Measurements from ENCODE around the gene NACC1. TPM values are rescaled to one million over a fixed set of nuclear protein-coding genes. Genes with fewer than 3 reads are reported as not detected.

Gene NACC1
- total RNA-seq, 1 donor = 53.9 TPM

- peak overlapping the region; percentile 74 for H2AFZ ChIP-seq (ENCODE audit: low read length)
- H3K4me1 ChIP-seq (ENCODE audit: insufficient read depth, low read length) = peaks cover 37% of the 10 kb centered on the region
- H3K9me3 ChIP-seq (ENCODE audit: low read depth, low read length) = no peaks in the 10 kb centered on the region
- TF ChIP-seq CTCF (IDR thresholded peaks at IDR 0.05; ENCODE audit: extremely low read depth, low read depth, low read length) = no peak
- H3K36me3 ChIP-seq (ENCODE audit: insufficient read depth, low read length) = peaks cover 20% of the 10 kb centered on the region
- DNase-seq (ENCODE audit: insufficient read length, low spot score, missing footprints) = no peak
- peak overlapping the region; percentile 84 for H3K4me2 ChIP-seq (ENCODE audit: insufficient read depth, low read length)
- no peaks in the 10 kb centered on the region for H3K27me3 ChIP-seq (ENCODE audit: insufficient read depth, low read length)
- peak overlapping the region; percentile 99 for H3K4me3 ChIP-seq (ENCODE audit: insufficient read depth, low read length)
- H3K27ac ChIP-seq (ENCODE audit: low read depth, low read length) = peak overlapping the region; percentile 91
- peaks cover 15% of the 10 kb centered on the region for H4K20me1 ChIP-seq (ENCODE audit: insufficient read depth, low read length)
- peaks cover 43% of the 10 kb centered on the region for H3K79me2 ChIP-seq (ENCODE audit: insufficient read depth, low read length)
These were observed 2.2 kb upstream of the NACC1 start for GRCh38 chr19:13115936-13116281.

GRCh38 chr19:13116282-13117175 lies 1.5 kb upstream of the NACC1 start, which contains the start of gene TRMT1:
Gene TRMT1 (minus strand): TSS chr19:13116740. CDS start chr19:13116399, 341 bp downstream.
- peak within 1 kb of the TSS; percentile 85 for H2AFZ ChIP-seq (ENCODE audit: low read length)
- peak within 1 kb of the TSS; percentile 91 for H3K27ac ChIP-seq (ENCODE audit: low read depth, low read length)
- DNase-seq (ENCODE audit: insufficient read length, low spot score, missing footprints) = peak; percentile 99
- peaks cover 21% of the 10 kb centered on the region for H4K20me1 ChIP-seq (ENCODE audit: insufficient read depth, low read length)
- TF ChIP-seq CTCF (IDR thresholded peaks at IDR 0.05; ENCODE audit: extremely low read depth, low read depth, low read length) = no peak
- peaks cover 20% of the 10 kb centered on the region for H3K36me3 ChIP-seq (ENCODE audit: insufficient read depth, low read length)
- no peaks in the 10 kb centered on the region for H3K27me3 ChIP-seq (ENCODE audit: insufficient read depth, low read length)
- H3K79me2 ChIP-seq (ENCODE audit: insufficient read depth, low read length) = peaks cover 50% of the 10 kb centered on the region
- H3K9me3 ChIP-seq (ENCODE audit: low read depth, low read length) = no peaks in the 10 kb centered on the region
- H3K4me2 ChIP-seq (ENCODE audit: insufficient read depth, low read length) = peak within 1 kb of the TSS; percentile 84
- peaks cover 44% of the 10 kb centered on the region for H3K4me1 ChIP-seq (ENCODE audit: insufficient read depth, low read length)
- peak within 1 kb of the TSS; percentile 99 for H3K4me3 ChIP-seq (ENCODE audit: insufficient read depth, low read length)

GRCh38 chr19:13117176-13117771 lies 790 bp upstream of the NACC1 start:
- H3K4me1 ChIP-seq (ENCODE audit: insufficient read depth, low read length) = peaks cover 51% of the 10 kb centered on the region
- peak overlapping the region; percentile 84 for H3K4me2 ChIP-seq (ENCODE audit: insufficient read depth, low read length)
- H3K27ac ChIP-seq (ENCODE audit: low read depth, low read length) = peak overlapping the region; percentile 91
- peaks cover 57% of the 10 kb centered on the region for H3K79me2 ChIP-seq (ENCODE audit: insufficient read depth, low read length)
- H3K4me3 ChIP-seq (ENCODE audit: insufficient read depth, low read length) = peak overlapping the region; percentile 99
- peaks cover 23% of the 10 kb centered on the region for H3K36me3 ChIP-seq (ENCODE audit: insufficient read depth, low read length)
- H2AFZ ChIP-seq (ENCODE audit: low read length) = peak overlapping the region; percentile 85
- DNase-seq (ENCODE audit: insufficient read length, low spot score, missing footprints) = no peak
- no peaks in the 10 kb centered on the region for H3K9me3 ChIP-seq (ENCODE audit: low read depth, low read length)
- TF ChIP-seq CTCF (IDR thresholded peaks at IDR 0.05; ENCODE audit: extremely low read depth, low read depth, low read length) = no peak
- peaks cover 28% of the 10 kb centered on the region for H4K20me1 ChIP-seq (ENCODE audit: insufficient read depth, low read length)
- H3K27me3 ChIP-seq (ENCODE audit: insufficient read depth, low read length) = no peaks in the 10 kb centered on the region

All from osteoblast (primary cell).